ENCODE measurements around the gene GAS2L2. TPM values are rescaled to one million over a fixed set of nuclear protein-coding genes. Genes with fewer than 3 reads are reported as not detected.
A peak's percentile ranks its signal among the peaks of the same experiment; 100 is the strongest.

Gene GAS2L2
- total RNA-seq, 4 donors from 2014 or later = 0.15 to 0.75 TPM; not detected in 2

DNA sequence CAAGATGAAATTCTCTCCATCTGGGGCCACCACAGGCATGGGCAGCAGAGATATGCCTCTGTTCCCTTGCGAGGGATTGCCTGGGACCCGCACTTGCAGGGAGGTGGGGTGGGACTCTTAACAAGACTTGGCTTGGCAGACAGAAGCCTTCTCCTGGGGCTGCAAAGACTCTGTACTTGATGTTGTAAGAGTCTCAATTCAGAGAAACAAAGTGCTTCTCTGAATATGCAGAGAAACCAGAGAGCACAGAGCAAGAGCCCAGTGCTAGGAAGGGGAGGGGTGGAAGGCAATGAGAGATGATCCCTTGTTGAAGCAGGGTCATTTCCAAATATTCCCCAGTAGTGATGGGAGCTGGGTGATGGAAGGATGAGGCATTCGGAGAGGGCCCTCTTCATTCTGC lies 40.2 kb upstream of the GAS2L2 start:
- Histone ChIP-seq H3K27me3 (peaks cover 28 to 36% (median 29%) of the 10 kb centered on the region in 3 donors), H3K27ac (no peak overlapping the region), H3K36me3 (no peaks in the 10 kb centered on the region), H3K9me3 (no peaks in the 10 kb centered on the region), H3K4me3 (peak overlapping the region in 2 of 4 donors; percentile 11 to 50), H3K4me1 (peaks cover 7 to 9% of the 10 kb centered on the region in 2 donors)
- ATAC-seq = no peak
- no peak for DNase-seq
- intact Hi-C loops (cut with DNase I; ENCODE audit: low total_unique reads) (no loop called here), in situ Hi-C loops (cut with MboI; ENCODE audit: low sequenced_read_pairs in 4 of 4) (no loop called here)
- TF ChIP-seq POLR2A (IDR thresholded peaks at IDR 0.05) = no peak
- TF ChIP-seq, protein P1, sequence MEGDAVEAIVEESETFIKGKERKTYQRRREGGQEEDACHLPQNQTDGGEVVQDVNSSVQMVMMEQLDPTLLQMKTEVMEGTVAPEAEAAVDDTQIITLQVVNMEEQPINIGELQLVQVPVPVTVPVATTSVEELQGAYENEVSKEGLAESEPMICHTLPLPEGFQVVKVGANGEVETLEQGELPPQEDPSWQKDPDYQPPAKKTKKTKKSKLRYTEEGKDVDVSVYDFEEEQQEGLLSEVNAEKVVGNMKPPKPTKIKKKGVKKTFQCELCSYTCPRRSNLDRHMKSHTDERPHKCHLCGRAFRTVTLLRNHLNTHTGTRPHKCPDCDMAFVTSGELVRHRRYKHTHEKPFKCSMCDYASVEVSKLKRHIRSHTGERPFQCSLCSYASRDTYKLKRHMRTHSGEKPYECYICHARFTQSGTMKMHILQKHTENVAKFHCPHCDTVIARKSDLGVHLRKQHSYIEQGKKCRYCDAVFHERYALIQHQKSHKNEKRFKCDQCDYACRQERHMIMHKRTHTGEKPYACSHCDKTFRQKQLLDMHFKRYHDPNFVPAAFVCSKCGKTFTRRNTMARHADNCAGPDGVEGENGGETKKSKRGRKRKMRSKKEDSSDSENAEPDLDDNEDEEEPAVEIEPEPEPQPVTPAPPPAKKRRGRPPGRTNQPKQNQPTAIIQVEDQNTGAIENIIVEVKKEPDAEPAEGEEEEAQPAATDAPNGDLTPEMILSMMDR (IDR thresholded peaks at IDR 0.05 in 4 of 5, conservative IDR thresholded peaks at IDR 0.05 in 1 of 5) = no peak

DNA sequence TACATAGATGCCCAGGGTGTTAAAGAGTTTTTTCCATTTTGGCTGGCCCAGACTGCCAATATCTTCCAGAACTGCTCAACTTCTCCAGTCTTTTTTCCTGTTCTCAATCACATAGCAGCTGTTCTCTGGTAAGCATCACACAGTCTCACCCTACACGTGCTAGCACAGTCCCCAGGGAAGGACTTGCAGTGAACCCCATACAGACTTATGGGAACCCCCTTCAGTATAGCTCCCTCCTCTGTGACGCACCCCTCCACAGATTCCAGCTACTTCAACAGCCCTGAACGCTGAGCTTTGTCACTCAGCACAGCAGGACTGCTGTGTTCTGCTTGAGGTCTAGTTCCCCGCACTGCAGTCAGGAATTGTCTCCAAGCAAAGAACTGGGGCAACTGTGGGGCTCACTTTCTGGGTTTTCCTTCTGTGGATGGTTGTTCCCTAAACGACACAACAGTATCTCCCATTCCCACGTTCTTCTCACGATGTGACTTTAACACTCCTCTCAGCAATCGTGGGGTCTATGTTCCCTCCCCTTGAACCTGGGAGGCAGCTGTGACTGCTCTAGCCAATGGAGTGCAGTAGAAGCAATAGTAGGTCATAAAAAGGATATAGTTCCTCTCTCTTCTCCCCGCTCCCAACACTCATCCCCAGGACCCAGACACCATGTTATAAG lies 38.8 kb upstream of the GAS2L2 start:
- no peak for DNase-seq
- in situ Hi-C loops (cut with MboI; ENCODE audit: low sequenced_read_pairs in 4 of 4) (no loop called here), intact Hi-C loops (cut with DNase I; ENCODE audit: low total_unique reads) (no loop called here)
- ATAC-seq = no peak
- peaks cover 28 to 36% (median 29%) of the 10 kb centered on the region in 3 donors for H3K27me3 ChIP-seq
- H3K4me3 ChIP-seq = no peak overlapping the region
- H3K36me3 ChIP-seq = no peaks in the 10 kb centered on the region
- H3K4me1 ChIP-seq = peaks cover 7 to 9% of the 10 kb centered on the region in 2 donors
- H3K9me3 ChIP-seq = no peaks in the 10 kb centered on the region
- H3K27ac ChIP-seq = no peak overlapping the region
- no peak for TF ChIP-seq POLR2A (IDR thresholded peaks at IDR 0.05)
- TF ChIP-seq, protein P1 (IDR thresholded peaks at IDR 0.05 in 4 of 5, conservative IDR thresholded peaks at IDR 0.05 in 1 of 5) = no peak

DNA sequence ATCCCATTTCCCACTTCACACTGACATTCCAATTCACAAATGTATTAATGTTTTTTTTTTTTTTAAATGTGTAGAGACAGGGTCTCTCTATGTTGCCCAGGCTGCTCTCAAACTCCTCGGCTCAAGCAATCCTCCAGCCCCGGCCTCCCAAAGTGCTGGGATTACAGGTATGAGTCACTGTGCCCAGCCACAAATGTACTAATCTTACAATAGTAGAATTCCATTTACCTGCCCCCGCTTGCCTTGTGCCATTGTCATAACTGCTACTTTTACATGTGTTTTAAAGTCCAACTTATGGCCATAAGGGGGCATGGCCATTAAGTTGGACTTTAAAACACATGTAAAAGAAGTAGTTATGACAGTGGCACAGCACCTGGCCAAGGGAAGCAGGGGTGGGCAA lies 37.8 kb upstream of the GAS2L2 start:
- TF ChIP-seq POLR2A (IDR thresholded peaks at IDR 0.05) = no peak
- TF ChIP-seq, protein P1 (IDR thresholded peaks at IDR 0.05 in 4 of 5, conservative IDR thresholded peaks at IDR 0.05 in 1 of 5) = no peak

DNA sequence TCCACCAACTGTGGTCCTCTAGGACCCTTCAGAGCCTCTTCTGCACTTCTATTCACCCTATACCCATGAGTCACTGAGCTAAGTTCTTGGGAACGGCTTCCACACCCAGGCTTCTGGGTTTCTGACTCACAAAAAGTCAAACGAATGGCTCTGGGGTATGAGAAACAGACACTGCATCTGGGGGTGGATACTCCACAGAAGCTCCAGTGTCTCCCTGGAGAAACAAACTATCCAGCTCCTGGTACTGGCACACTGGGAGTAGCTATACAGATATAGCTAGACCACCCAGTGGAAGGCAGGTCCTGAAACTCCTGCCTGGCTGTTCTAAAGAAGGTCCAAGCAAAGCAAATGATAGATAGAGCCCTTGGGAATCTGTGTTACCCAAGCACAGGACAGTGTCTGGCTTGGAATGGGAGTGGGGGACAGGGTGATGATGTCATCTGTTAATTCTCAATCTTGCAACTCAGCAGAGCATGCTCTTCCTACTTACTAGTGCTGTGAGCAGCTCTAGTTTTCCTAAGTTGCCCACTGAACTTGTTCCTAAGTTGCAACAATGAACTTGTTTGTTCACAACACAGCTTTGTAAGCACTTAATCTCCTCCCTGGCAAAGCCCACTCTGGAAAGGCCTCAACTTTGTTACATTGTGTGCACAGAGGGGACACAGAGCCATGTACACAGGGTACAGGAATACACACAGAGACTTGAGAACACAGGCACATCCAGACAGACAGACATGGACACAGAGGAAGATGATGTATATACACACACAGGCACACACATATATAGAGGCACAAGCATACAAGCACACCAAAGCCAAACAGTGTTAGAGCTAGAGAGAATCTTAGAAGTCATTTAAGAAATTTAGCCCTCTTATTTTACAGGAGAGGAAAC lies 35.7 kb upstream of the GAS2L2 start:
- ATAC-seq (peak; percentile 69 to 81), DNase-seq (no peak)
- Histone ChIP-seq H3K4me3 (no peak overlapping the region), H3K36me3 (no peaks in the 10 kb centered on the region), H3K4me1 (peaks cover 1 to 2% of the 10 kb centered on the region in 2 donors), H3K27ac (peak overlapping the region in 1 of 4 donors; percentile 26), H3K27me3 (peaks cover 2 to 15% (median 10%) of the 10 kb centered on the region in 3 donors), H3K9me3 (no peaks in the 10 kb centered on the region)
- in situ Hi-C loops (cut with MboI; ENCODE audit: low sequenced_read_pairs in 4 of 4) = no loop called here
- no peak for TF ChIP-seq POLR2A (IDR thresholded peaks at IDR 0.05)
- TF ChIP-seq, protein P1 (IDR thresholded peaks at IDR 0.05 in 4 of 5, conservative IDR thresholded peaks at IDR 0.05 in 1 of 5) = no peak
- intact Hi-C loops (cut with DNase I; ENCODE audit: low total_unique reads) = no loop called here

More for the DNA sequence above, 37.8 kb upstream of the GAS2L2 start:
- DNase-seq (no peak), ATAC-seq (no peak)
- no peak overlapping the region for H3K27ac ChIP-seq
- intact Hi-C loops (cut with DNase I; ENCODE audit: low total_unique reads) (no loop called here), in situ Hi-C loops (cut with MboI; ENCODE audit: low sequenced_read_pairs in 4 of 4) (no loop called here)
- peaks cover 5 to 9% of the 10 kb centered on the region in 2 donors for H3K4me1 ChIP-seq
- H3K4me3 ChIP-seq = no peak overlapping the region
- H3K36me3 ChIP-seq = no peaks in the 10 kb centered on the region
- peaks cover 19 to 30% (median 26%) of the 10 kb centered on the region in 3 donors for H3K27me3 ChIP-seq
- no peaks in the 10 kb centered on the region for H3K9me3 ChIP-seq
